H1 (cell line): ENCODE results near the gene TRA2A. TPM values are rescaled to one million over a fixed set of nuclear protein-coding genes. Genes with fewer than 3 reads are reported as not detected.

Source experiments
- CTCF ChIA-PET: fragments of 300-600 bp; sonication (Branson Sonifier 250); formaldehyde crosslinking; loops from one replicate; lab custom pipeline; 2021; ENCODE audit not compliant: partially characterized antibody; lab: Charles Lee
- POLR2A ChIA-PET: fragments of 300-600 bp; sonication (Branson Sonifier 250); formaldehyde crosslinking; loops from one replicate; lab custom pipeline; 2021; ENCODE audit warnings: inconsistent platforms; ENCODE audit not compliant: partially characterized antibody; lab: Charles Lee
- DNase-seq, 2 experiments: peaks; one replicate each; pipeline versions ENCODE4 v3.0.0 to v3.0.0-alpha.2; 2010 to 2022; ENCODE audit warnings: low spot score in 2 of 2, low read depth in 1 of 2, mixed read lengths in 1 of 2
- FAIRE-seq: peaks from 2 replicates; lab custom pipeline; 2011; peaks lifted over from hg19 to GRCh38; lab: Jason Lieb, UNC
- H2AFZ ChIP-seq: 2 replicates; pipeline ENCODE4 v1.8.1; 2012; ENCODE audit warnings: low read length, inconsistent platforms
- H2AK5ac ChIP-seq: 2 replicates; pipeline ENCODE4 v1.6.1; 2013; ENCODE audit warnings: low read depth, low read length
- H2BK120ac ChIP-seq: replicated peaks from 2 replicates; pipeline ENCODE3; 2013; ENCODE audit warnings: low read depth, low read length, inconsistent platforms
- H2BK12ac ChIP-seq: 2 replicates; pipeline ENCODE4 v1.6.1; 2013; ENCODE audit warnings: low read depth, low read length
- H2BK15ac ChIP-seq: 2 replicates; pipeline ENCODE4 v1.6.1; 2013; ENCODE audit warnings: low read length
- H2BK20ac ChIP-seq: 2 replicates; pipeline ENCODE4 v1.6.1; 2013; ENCODE audit warnings: low read length
- H2BK5ac ChIP-seq: 2 replicates; pipeline ENCODE4 v1.6.1; 2013; ENCODE audit warnings: low read depth, low read length
- H3K14ac ChIP-seq: 2 replicates; pipeline ENCODE4 v1.6.1; 2013; ENCODE audit warnings: inconsistent platforms; ENCODE audit not compliant: insufficient read length
- H3K18ac ChIP-seq: 2 replicates; pipeline ENCODE4 v1.6.1; 2013; ENCODE audit warnings: low read length; ENCODE audit errors: extremely low read depth
- H3K23ac ChIP-seq: 2 replicates; pipeline ENCODE4 v1.6.1; 2013; ENCODE audit warnings: inconsistent platforms; ENCODE audit not compliant: insufficient read length
- H3K23me2 ChIP-seq: 2 replicates; pipeline ENCODE4 v1.6.1; 2013; ENCODE audit warnings: low read depth, low read length
- H3K27ac ChIP-seq: 2 replicates; pipeline ENCODE4 v1.6.1; 2011; ENCODE audit warnings: low read depth, low read length, inconsistent platforms
- H3K27me3 ChIP-seq, 4 experiments: replicated peaks in 1 of 4; 1 replicate in 1 of 4; 2 replicates in 3 of 4; pipeline versions ENCODE4 v1.6.1 to v1.8.1; 2011 to 2013; ENCODE audit warnings: low read length in 3 of 4, mild to moderate bottlenecking in 3 of 4, inconsistent platforms in 2 of 4, mixed read lengths in 2 of 4, moderate library complexity in 1 of 4; ENCODE audit not compliant: control insufficient read depth in 3 of 4, insufficient read depth in 3 of 4; ENCODE audit errors: extremely low read depth in 1 of 4
- H3K36me3 ChIP-seq, 4 experiments: 2 replicates each; pipeline versions ENCODE4 v1.6.1 to v1.8.1; 2011 to 2013; ENCODE audit warnings: mild to moderate bottlenecking in 4 of 4, low read length in 3 of 4, moderate library complexity in 2 of 4, control low read depth in 1 of 4, inconsistent platforms in 1 of 4; ENCODE audit not compliant: insufficient read depth in 4 of 4, control insufficient read depth in 2 of 4
- H3K4ac ChIP-seq: replicated peaks from 2 replicates; pipeline ENCODE3; 2013; ENCODE audit warnings: low read length, low read depth, mixed read lengths, inconsistent platforms; ENCODE audit not compliant: insufficient read length
- H3K4me1 ChIP-seq, 4 experiments: replicated peaks in 1 of 4; 1 replicate in 1 of 4; 2 replicates in 3 of 4; pipeline versions ENCODE4 v1.6.1 to v1.8.1; 2011 to 2013; ENCODE audit warnings: low read length in 3 of 4, inconsistent platforms in 2 of 4, mixed read lengths in 1 of 4; ENCODE audit not compliant: insufficient read depth in 4 of 4, control insufficient read depth in 3 of 4
- H3K4me2 ChIP-seq, 2 experiments: 2 replicates each; pipeline versions ENCODE4 v1.6.1 to v1.8.1; 2011 to 2013; ENCODE audit warnings: low read depth in 2 of 2, low read length in 2 of 2, control low read depth in 1 of 2, inconsistent platforms in 1 of 2, mild to moderate bottlenecking in 1 of 2; ENCODE audit not compliant: insufficient read depth in 1 of 2
- H3K4me3 ChIP-seq, 4 experiments: fragments of 200-600, 300-600 bp in 1 of 4; sonication (generic), shearing (Covaris generic), sonication (Bioruptor Twin) in 1 of 4; 2 replicates each; pipeline versions ENCODE4 v1.5.1 to v1.8.1; 2011 to 2016; ENCODE audit warnings: low read length in 4 of 4, low read depth in 3 of 4, control low read depth in 2 of 4, inconsistent platforms in 2 of 4, mild to moderate bottlenecking in 2 of 4, mixed read lengths in 1 of 4, moderate library complexity in 1 of 4; ENCODE audit not compliant: insufficient read depth in 2 of 4; ENCODE audit errors: extremely low read depth in 1 of 4
- H3K56ac ChIP-seq: replicated peaks from 2 replicates; pipeline ENCODE3; 2013; ENCODE audit warnings: low read depth, mild to moderate bottlenecking, mixed read lengths, low read length, inconsistent platforms; ENCODE audit not compliant: insufficient read length
- H3K79me1 ChIP-seq: 2 replicates; pipeline ENCODE4 v1.6.1; 2013; ENCODE audit warnings: low read depth, low read length, control low read depth
- H3K79me2 ChIP-seq, 2 experiments: 2 replicates each; pipeline versions ENCODE4 v1.6.1 to v1.8.1; 2012 to 2013; ENCODE audit warnings: low read length in 2 of 2, mild to moderate bottlenecking in 2 of 2, inconsistent platforms in 1 of 2; ENCODE audit not compliant: insufficient read depth in 2 of 2, control insufficient read depth in 1 of 2
- H3K9ac ChIP-seq, 4 experiments: replicated peaks in 1 of 4; 1 replicate in 1 of 4; 2 replicates in 3 of 4; pipeline versions ENCODE4 v1.6.1 to v1.8.1; 2011 to 2013; ENCODE audit warnings: low read depth in 3 of 4, low read length in 3 of 4, control low read depth in 2 of 4, mild to moderate bottlenecking in 2 of 4, moderate library complexity in 2 of 4, inconsistent platforms in 1 of 4; ENCODE audit errors: extremely low read depth in 1 of 4
- H3K9me3 ChIP-seq, 2 experiments: 2 replicates each; pipeline versions ENCODE4 v1.6.1 to v1.8.1; 2012 to 2013; ENCODE audit warnings: mild to moderate bottlenecking in 2 of 2, moderate library complexity in 2 of 2, control low read depth in 1 of 2, inconsistent platforms in 1 of 2, low read depth in 1 of 2, low read length in 1 of 2, mixed read lengths in 1 of 2; ENCODE audit not compliant: insufficient read depth in 2 of 2
- H4K20me1 ChIP-seq, 2 experiments: replicated peaks in 1 of 2; 2 replicates each; pipeline versions ENCODE3 to v1.8.1; 2011 to 2013; ENCODE audit warnings: inconsistent platforms in 2 of 2, low read length in 2 of 2, mild to moderate bottlenecking in 1 of 2; ENCODE audit not compliant: insufficient read depth in 2 of 2, control insufficient read depth in 1 of 2
- H4K5ac ChIP-seq: 2 replicates; pipeline ENCODE4 v1.6.1; 2013; ENCODE audit warnings: low read length, low read depth, mixed read lengths, inconsistent platforms; ENCODE audit not compliant: insufficient read length
- H4K8ac ChIP-seq: 2 replicates; pipeline ENCODE4 v1.8.0; 2013; ENCODE audit warnings: mild to moderate bottlenecking, moderate library complexity, low read length, inconsistent platforms; ENCODE audit not compliant: insufficient read depth; ENCODE audit errors: extremely low read depth
- H4K91ac ChIP-seq: replicated peaks from 2 replicates; pipeline ENCODE3; 2013; ENCODE audit warnings: low read length, mixed read lengths, inconsistent platforms; ENCODE audit not compliant: insufficient read length
- ASH2L ChIP-seq: fragments of 200-600, 300-600 bp; sonication (generic); IDR thresholded peaks from one replicate; pipeline ENCODE4 v1.7.1; 2017; ENCODE audit warnings: low read length
- CHD1 ChIP-seq: IDR thresholded peaks from 2 replicates; pipeline ENCODE4 v1.6.1; 2012; ENCODE audit warnings: low read depth, low read length, improper control_type of control experiment
- EGR1 ChIP-seq: IDR thresholded peaks from 2 replicates; pipeline ENCODE4 v1.6.1; 2011; ENCODE audit warnings: low read depth, low read length, borderline replicate concordance
- EZH2 ChIP-seq: fragments of 200-600 bp; sonication (generic); IDR thresholded peaks from 2 replicates; pipeline ENCODE4 v1.7.1; 2012; ENCODE audit warnings: low read depth, mild to moderate bottlenecking, moderate library complexity, low read length, inconsistent platforms; ENCODE audit not compliant: severe bottlenecking
- GABPA ChIP-seq: IDR thresholded peaks from 2 replicates; pipeline ENCODE4 v1.6.1; 2011; ENCODE audit warnings: mild to moderate bottlenecking, low read length, moderate library complexity, borderline replicate concordance; ENCODE audit not compliant: insufficient read depth
- GTF2F1 ChIP-seq: IDR thresholded peaks from 2 replicates; pipeline ENCODE4 v1.6.1; 2012; ENCODE audit warnings: low read depth, low read length, improper control_type of control experiment, borderline replicate concordance
- HDAC6 ChIP-seq: IDR thresholded peaks from one replicate; pipeline ENCODE4 v1.7.1; 2012; ENCODE audit warnings: low read depth, mild to moderate bottlenecking, inconsistent platforms, low read length, moderate library complexity
- KDM4A ChIP-seq: IDR thresholded peaks from one replicate; pipeline ENCODE4 v1.7.1; 2012; ENCODE audit warnings: low read depth, mild to moderate bottlenecking, moderate library complexity, low read length, inconsistent platforms; ENCODE audit not compliant: severe bottlenecking
- MAX ChIP-seq: IDR thresholded peaks from 2 replicates; pipeline ENCODE4 v1.6.1; 2012; ENCODE audit warnings: inconsistent platforms
- RBBP5 ChIP-seq: IDR thresholded peaks from 2 replicates; pipeline ENCODE4 v1.7.1; 2012; ENCODE audit warnings: low read depth, mild to moderate bottlenecking, inconsistent platforms, low read length, moderate library complexity, borderline replicate concordance
- SIX5 ChIP-seq: IDR thresholded peaks from 2 replicates; pipeline ENCODE4 v1.6.1; 2011; ENCODE audit warnings: mild to moderate bottlenecking, low read depth, low read length
- TCF12 ChIP-seq: IDR thresholded peaks from 2 replicates; pipeline ENCODE4 v1.6.1; 2011; ENCODE audit warnings: low read depth, mild to moderate bottlenecking, low read length
- polyA plus RNA-seq, 7 experiments: library from polyadenylated mRNA; depleted of rRNA in 3 of 7; stranded (reverse) in 5 of 7; unstranded in 2 of 7; fragments of >200 nt in 5 of 7; fragments of 200-250 nt in 2 of 7; gene quantifications; 1 replicate in 5 of 7; 2 replicates in 1 of 7; 4 replicates in 1 of 7; pipeline versions ENCODE4 v1.2.1 to v1.2.3, GENCODE V29; 2011 to 2013; ENCODE audit warnings: missing spikeins in 2 of 7, mixed read lengths in 2 of 7
- total RNA-seq: library from RNA; stranded (reverse); fragmentation: NEBNext Ultra II Directional; extraction: Animal tissue kit (Norgen Biotek cat#: 25700); gene quantifications from 2 replicates; pipeline ENCODE4 v1.2.1, GENCODE V29; 2021

Gene TRA2A
- total and polyA plus RNA-seq, 2 of the 8 experiments (the other 6 are each of a cell fraction or from before 2014, with no cell fraction given) = 116 to 125 TPM

- TF ChIP-seq EGR1 (no peak), HDAC6 (no peak), GTF2F1 (no peak), KDM4A (no peak), RBBP5 (no peak), ASH2L (no peak), GABPA (no peak), SIX5 (no peak), EZH2 (no peak), TCF12 (no peak), CHD1 (no peak), MAX (no peak)
- H2AK5ac ChIP-seq = no peak overlapping the region
- H3K9ac ChIP-seq = no peak overlapping the region
- no peaks in the 10 kb centered on the region for H3K4me1 ChIP-seq
- no peak overlapping the region for H3K4me2 ChIP-seq
- no peak overlapping the region for H2AFZ ChIP-seq
- ChIA-PET CTCF (no interaction called here), POLR2A (no interaction called here)
- no peak overlapping the region for H4K5ac ChIP-seq
- no peak overlapping the region for H2BK15ac ChIP-seq
- no peak overlapping the region for H3K4me3 ChIP-seq
- H2BK5ac ChIP-seq = no peak overlapping the region
- DNase-seq = no peak
- H3K56ac ChIP-seq = no peak overlapping the region
- no peak overlapping the region for H3K4ac ChIP-seq
- H3K36me3 ChIP-seq = no peaks in the 10 kb centered on the region
- no peaks in the 10 kb centered on the region for H3K79me2 ChIP-seq
- no peaks in the 10 kb centered on the region for H3K27me3 ChIP-seq
- no peak overlapping the region for H2BK12ac ChIP-seq
- no peak overlapping the region for H4K91ac ChIP-seq
- H3K23ac ChIP-seq = no peak overlapping the region
- H3K27ac ChIP-seq = no peak overlapping the region
- no peak for FAIRE-seq
- H3K79me1 ChIP-seq = no peaks in the 10 kb centered on the region
- no peak overlapping the region for H4K8ac ChIP-seq
- no peaks in the 10 kb centered on the region for H4K20me1 ChIP-seq
- no peaks in the 10 kb centered on the region for H3K23me2 ChIP-seq
- no peaks in the 10 kb centered on the region for H3K9me3 ChIP-seq
- no peak overlapping the region for H3K18ac ChIP-seq
- H2BK20ac ChIP-seq = no peak overlapping the region
- no peak overlapping the region for H2BK120ac ChIP-seq
- H3K14ac ChIP-seq = no peak overlapping the region
These were observed 26.5 kb upstream of the TRA2A start for GRCh38 chr7:23558303-23558702.
